SK-N-SH (cell line): Measurements from ENCODE around the gene ITSN1. TPM values are rescaled to one million over a fixed set of nuclear protein-coding genes. Genes with fewer than 3 reads are reported as not detected.

Source experiments
- CTCF ChIA-PET: fragments of 300-600, 350-600 bp; formaldehyde crosslinking; extraction: SDS; loops from one replicate; lab custom pipeline; 2021; lab: Yijun Ruan, JAX
- POLR2A ChIA-PET: fragments of 350-600 bp; sonication (Branson Sonifier 250); formaldehyde crosslinking; extraction: SDS; loops from one replicate; lab custom pipeline; 2020; ENCODE audit warnings: antibody characterized with exemption, inconsistent platforms; lab: Yijun Ruan, JAX
- DNase-seq: peaks from one replicate; pipeline ENCODE4 v3.0.0; 2012
- H2AFZ ChIP-seq: fragments of 200-600 bp; sonication (generic); 2 replicates; pipeline ENCODE4 v1.8.1; 2016; ENCODE audit warnings: antibody characterized with exemption, mild to moderate bottlenecking, low read depth
- H3F3A ChIP-seq: fragments of 200-600 bp; sonication (generic); replicated peaks from 2 replicates; pipeline ENCODE3; 2016; ENCODE audit warnings: antibody characterized with exemption, mild to moderate bottlenecking; ENCODE audit not compliant: insufficient read depth
- H3K27ac ChIP-seq, 2 experiments: fragments of 200-500 bp in 1 of 2; fragments of 200-600 bp in 1 of 2; sonication (Bioruptor generic) in 1 of 2; sonication (generic), shearing (Covaris generic) in 1 of 2; 2 replicates each; pipeline versions ENCODE4 v1.5.1 to v1.6.1; 2014 to 2016; ENCODE audit warnings: low read depth in 2 of 2, inconsistent platforms in 1 of 2, low read length in 1 of 2, mild to moderate bottlenecking in 1 of 2, mixed read lengths in 1 of 2
- H3K27me3 ChIP-seq: fragments of 200-600 bp; sonication (generic), shearing (Covaris generic); 2 replicates; pipeline ENCODE4 v1.6.1; 2016; ENCODE audit warnings: mixed run types; ENCODE audit not compliant: insufficient read depth
- H3K36me3 ChIP-seq, 2 experiments: fragments of 200-500 bp in 1 of 2; fragments of 200-600 bp in 1 of 2; sonication (Bioruptor generic) in 1 of 2; sonication (generic) in 1 of 2; replicated peaks in 1 of 2; 2 replicates each; pipeline versions ENCODE3 to v1.5.1; 2014 to 2016; ENCODE audit warnings: low read length in 1 of 2, mild to moderate bottlenecking in 1 of 2; ENCODE audit not compliant: insufficient read depth in 2 of 2, control insufficient read depth in 1 of 2
- H3K4me1 ChIP-seq, 2 experiments: fragments of 200-500 bp in 1 of 2; fragments of 200-600 bp in 1 of 2; sonication (Bioruptor generic) in 1 of 2; sonication (generic), shearing (Covaris generic) in 1 of 2; 2 replicates each; pipeline versions ENCODE4 v1.5.1 to v1.6.1; 2014 to 2016; ENCODE audit warnings: low read depth in 1 of 2, low read length in 1 of 2, mixed run types in 1 of 2; ENCODE audit not compliant: insufficient read depth in 2 of 2, control insufficient read depth in 1 of 2
- H3K4me2 ChIP-seq: fragments of 200-600 bp; sonication (generic), shearing (Covaris generic); 2 replicates; pipeline ENCODE4 v1.6.1; 2017; ENCODE audit warnings: mixed run types
- H3K4me3 ChIP-seq, 2 experiments: fragments of 200-500 bp in 1 of 2; fragments of 200-600 bp in 1 of 2; sonication (Bioruptor generic) in 1 of 2; sonication (generic), shearing (Covaris generic) in 1 of 2; 2 replicates each; pipeline versions ENCODE4 v1.5.1 to v1.8.1; 2014 to 2016; ENCODE audit warnings: low read depth in 2 of 2, inconsistent platforms in 1 of 2, low read length in 1 of 2, mild to moderate bottlenecking in 1 of 2, mixed read lengths in 1 of 2, moderate library complexity in 1 of 2
- H3K79me2 ChIP-seq: fragments of 200-600 bp; sonication (generic); 2 replicates; pipeline ENCODE4 v1.8.1; 2017; ENCODE audit warnings: mild to moderate bottlenecking; ENCODE audit not compliant: insufficient read depth
- H3K9ac ChIP-seq: fragments of 200-600 bp; sonication (generic); 2 replicates; pipeline ENCODE4 v1.6.1; 2017; ENCODE audit warnings: mixed run types
- H3K9me2 ChIP-seq: fragments of 200-600 bp; sonication (generic); 2 replicates; pipeline ENCODE4 v1.6.1; 2017; ENCODE audit warnings: mixed run types
- H3K9me3 ChIP-seq: fragments of 200-600 bp; sonication (generic); 2 replicates; pipeline ENCODE4 v1.6.1; 2017; ENCODE audit warnings: mixed run types, mild to moderate bottlenecking, moderate library complexity
- H4K20me1 ChIP-seq: fragments of 200-600 bp; sonication (generic); 2 replicates; pipeline ENCODE4 v1.6.1; 2017; ENCODE audit warnings: mild to moderate bottlenecking, mixed run types; ENCODE audit not compliant: insufficient read depth
- ELF1 ChIP-seq: IDR thresholded peaks from 2 replicates; pipeline ENCODE4 v1.4.0; 2012
- FOSL2 ChIP-seq: IDR thresholded peaks from 2 replicates; pipeline ENCODE4 v1.4.0; 2012; ENCODE audit warnings: low read depth, mild to moderate bottlenecking, moderate library complexity, borderline replicate concordance
- FOXM1 ChIP-seq: IDR thresholded peaks from 2 replicates; pipeline ENCODE4 v1.4.0; 2012; ENCODE audit warnings: low read depth, mild to moderate bottlenecking
- RAD21 ChIP-seq: IDR thresholded peaks from 2 replicates; pipeline ENCODE4 v1.6.1; 2012; ENCODE audit warnings: mild to moderate bottlenecking, low read length
- TCF12 ChIP-seq: IDR thresholded peaks from 2 replicates; pipeline ENCODE4 v1.4.0; 2012
- WGBS: methylation state at CpG from one replicate; pipeline ENCODE4 v1.1.6; 2017; ENCODE audit warnings: low lambda C conversion rate; 5-methylcytosine and 5-hydroxymethylcytosine counted together
- polyA plus RNA-seq, 3 experiments: library from polyadenylated mRNA; depleted of rRNA; stranded (reverse); fragments of >200 nt; gene quantifications; 2 replicates each; pipeline ENCODE4 v1.2.3, GENCODE V29; 2012
- TF ChIP-seq, protein P1 (sequence below): IDR thresholded peaks from 2 replicates; pipeline ENCODE4 v1.6.1; 2012; ENCODE audit warnings: mild to moderate bottlenecking, low read depth, low read length, moderate library complexity
- TF ChIP-seq, protein P2 (sequence below): fragments of 150-350 bp; IDR thresholded peaks from 2 replicates; pipeline ENCODE4 v1.6.1; 2016; ENCODE audit warnings: mild to moderate bottlenecking, low read depth, low read length
- TF ChIP-seq, protein P3 (sequence below): IDR thresholded peaks from 2 replicates; pipeline ENCODE4 v1.4.0; 2012; ENCODE audit warnings: low read depth, borderline replicate concordance

Gene ITSN1
- polyA plus RNA-seq, 1 of the 3 experiments (the other 2 are of a cell fraction), result 27.8 TPM

DNA sequence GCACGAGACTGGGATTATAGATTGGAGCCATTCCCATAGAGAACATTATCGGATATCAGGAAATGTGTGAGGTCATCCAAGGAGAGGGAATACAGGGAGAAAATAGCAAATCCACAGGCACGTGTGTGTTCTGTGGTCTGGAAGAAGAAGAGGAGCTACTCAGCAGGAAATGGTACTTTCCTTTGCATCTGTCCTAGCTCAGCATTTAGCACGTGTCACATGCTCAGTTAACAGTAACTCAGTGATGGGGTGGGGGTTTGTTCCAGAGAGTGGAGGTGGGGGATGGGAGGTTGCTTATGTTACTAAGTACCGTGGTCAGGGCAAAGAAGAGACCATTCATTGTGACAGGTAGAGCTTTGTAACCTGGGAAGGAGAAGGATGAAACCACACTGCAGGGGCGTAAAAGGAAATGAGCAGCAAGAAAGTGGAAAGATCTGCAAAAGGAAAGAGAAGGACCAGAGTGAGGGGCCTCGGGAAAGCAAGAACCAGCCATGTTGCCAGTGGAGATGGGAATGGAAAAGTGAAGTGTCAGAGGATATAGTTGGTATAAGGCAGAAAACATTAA is 172.9 kb downstream of the ITSN1 start (continued):
- TF ChIP-seq, protein P1, sequence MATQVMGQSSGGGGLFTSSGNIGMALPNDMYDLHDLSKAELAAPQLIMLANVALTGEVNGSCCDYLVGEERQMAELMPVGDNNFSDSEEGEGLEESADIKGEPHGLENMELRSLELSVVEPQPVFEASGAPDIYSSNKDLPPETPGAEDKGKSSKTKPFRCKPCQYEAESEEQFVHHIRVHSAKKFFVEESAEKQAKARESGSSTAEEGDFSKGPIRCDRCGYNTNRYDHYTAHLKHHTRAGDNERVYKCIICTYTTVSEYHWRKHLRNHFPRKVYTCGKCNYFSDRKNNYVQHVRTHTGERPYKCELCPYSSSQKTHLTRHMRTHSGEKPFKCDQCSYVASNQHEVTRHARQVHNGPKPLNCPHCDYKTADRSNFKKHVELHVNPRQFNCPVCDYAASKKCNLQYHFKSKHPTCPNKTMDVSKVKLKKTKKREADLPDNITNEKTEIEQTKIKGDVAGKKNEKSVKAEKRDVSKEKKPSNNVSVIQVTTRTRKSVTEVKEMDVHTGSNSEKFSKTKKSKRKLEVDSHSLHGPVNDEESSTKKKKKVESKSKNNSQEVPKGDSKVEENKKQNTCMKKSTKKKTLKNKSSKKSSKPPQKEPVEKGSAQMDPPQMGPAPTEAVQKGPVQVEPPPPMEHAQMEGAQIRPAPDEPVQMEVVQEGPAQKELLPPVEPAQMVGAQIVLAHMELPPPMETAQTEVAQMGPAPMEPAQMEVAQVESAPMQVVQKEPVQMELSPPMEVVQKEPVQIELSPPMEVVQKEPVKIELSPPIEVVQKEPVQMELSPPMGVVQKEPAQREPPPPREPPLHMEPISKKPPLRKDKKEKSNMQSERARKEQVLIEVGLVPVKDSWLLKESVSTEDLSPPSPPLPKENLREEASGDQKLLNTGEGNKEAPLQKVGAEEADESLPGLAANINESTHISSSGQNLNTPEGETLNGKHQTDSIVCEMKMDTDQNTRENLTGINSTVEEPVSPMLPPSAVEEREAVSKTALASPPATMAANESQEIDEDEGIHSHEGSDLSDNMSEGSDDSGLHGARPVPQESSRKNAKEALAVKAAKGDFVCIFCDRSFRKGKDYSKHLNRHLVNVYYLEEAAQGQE, result no peak
- TF ChIP-seq FOXM1 (no peak), ELF1 (no peak), TCF12 (no peak), FOSL2 (no peak)
- TF ChIP-seq, protein P2, sequence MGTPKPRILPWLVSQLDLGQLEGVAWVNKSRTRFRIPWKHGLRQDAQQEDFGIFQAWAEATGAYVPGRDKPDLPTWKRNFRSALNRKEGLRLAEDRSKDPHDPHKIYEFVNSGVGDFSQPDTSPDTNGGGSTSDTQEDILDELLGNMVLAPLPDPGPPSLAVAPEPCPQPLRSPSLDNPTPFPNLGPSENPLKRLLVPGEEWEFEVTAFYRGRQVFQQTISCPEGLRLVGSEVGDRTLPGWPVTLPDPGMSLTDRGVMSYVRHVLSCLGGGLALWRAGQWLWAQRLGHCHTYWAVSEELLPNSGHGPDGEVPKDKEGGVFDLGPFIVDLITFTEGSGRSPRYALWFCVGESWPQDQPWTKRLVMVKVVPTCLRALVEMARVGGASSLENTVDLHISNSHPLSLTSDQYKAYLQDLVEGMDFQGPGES, result no peak
- TF ChIP-seq, protein P3, sequence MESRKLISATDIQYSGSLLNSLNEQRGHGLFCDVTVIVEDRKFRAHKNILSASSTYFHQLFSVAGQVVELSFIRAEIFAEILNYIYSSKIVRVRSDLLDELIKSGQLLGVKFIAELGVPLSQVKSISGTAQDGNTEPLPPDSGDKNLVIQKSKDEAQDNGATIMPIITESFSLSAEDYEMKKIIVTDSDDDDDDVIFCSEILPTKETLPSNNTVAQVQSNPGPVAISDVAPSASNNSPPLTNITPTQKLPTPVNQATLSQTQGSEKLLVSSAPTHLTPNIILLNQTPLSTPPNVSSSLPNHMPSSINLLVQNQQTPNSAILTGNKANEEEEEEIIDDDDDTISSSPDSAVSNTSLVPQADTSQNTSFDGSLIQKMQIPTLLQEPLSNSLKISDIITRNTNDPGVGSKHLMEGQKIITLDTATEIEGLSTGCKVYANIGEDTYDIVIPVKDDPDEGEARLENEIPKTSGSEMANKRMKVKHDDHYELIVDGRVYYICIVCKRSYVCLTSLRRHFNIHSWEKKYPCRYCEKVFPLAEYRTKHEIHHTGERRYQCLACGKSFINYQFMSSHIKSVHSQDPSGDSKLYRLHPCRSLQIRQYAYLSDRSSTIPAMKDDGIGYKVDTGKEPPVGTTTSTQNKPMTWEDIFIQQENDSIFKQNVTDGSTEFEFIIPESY, result no peak
- TF ChIP-seq, all 33 proteins: peak for 0

DNA sequence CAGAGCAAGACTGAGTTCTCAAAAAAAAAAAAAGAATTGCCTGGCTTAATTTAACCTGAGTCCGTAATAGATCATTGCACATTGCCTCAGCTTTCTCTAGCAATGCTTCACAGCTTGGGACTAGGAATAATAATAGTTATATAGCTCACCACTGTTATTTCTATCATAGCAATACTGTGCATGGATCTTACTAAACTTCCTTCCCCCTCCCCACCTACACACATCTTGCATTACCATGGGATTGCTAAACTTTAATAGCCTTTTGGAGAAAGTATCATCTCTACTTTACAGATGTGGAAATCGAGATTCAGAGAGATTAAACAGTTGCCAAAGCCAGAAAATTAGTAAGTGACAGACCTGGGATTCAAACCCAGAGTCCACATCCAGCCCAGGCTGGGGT is 173.9 kb downstream of the ITSN1 start:
- Histone ChIP-seq H2AFZ (no peak overlapping the region), H3K4me1 (peaks cover 0 to 11% of the 10 kb centered on the region in 2 experiments; a peak in 2 of 4 replicates), H3K9me3 (no peaks in the 10 kb centered on the region), H3K79me2 (no peaks in the 10 kb centered on the region), H3F3A (no peaks in the 10 kb centered on the region), H3K9ac (no peak overlapping the region), H3K36me3 (peaks cover 50 to 51% of the 10 kb centered on the region in 2 experiments), H3K27me3 (no peaks in the 10 kb centered on the region), H3K9me2 (no peaks in the 10 kb centered on the region), H3K4me3 (no peak overlapping the region), H4K20me1 (no peaks in the 10 kb centered on the region), H3K27ac (no peak overlapping the region), H3K4me2 (no peak overlapping the region)
- POLR2A ChIA-PET, result no interaction called here
- no peak for DNase-seq
- WGBS, result 70% methylated on average over 2 of the region's 2 CpGs
- CTCF ChIA-PET, result interaction anchor here (0.8 kb wide), 1 partner anchor 28 kb away, joined by 3 read pairs; no protein-coding TSS in a partner anchor
- TF ChIP-seq RAD21, result no peak
